Measurements from ENCODE around the gene BCAP31.
"Not testable (repeated sequence)": the region's sequence is repeated elsewhere in the genome, so short reads cannot be mapped to it uniquely, and the experiment has no call there.

BCAP31 gene

DNA sequence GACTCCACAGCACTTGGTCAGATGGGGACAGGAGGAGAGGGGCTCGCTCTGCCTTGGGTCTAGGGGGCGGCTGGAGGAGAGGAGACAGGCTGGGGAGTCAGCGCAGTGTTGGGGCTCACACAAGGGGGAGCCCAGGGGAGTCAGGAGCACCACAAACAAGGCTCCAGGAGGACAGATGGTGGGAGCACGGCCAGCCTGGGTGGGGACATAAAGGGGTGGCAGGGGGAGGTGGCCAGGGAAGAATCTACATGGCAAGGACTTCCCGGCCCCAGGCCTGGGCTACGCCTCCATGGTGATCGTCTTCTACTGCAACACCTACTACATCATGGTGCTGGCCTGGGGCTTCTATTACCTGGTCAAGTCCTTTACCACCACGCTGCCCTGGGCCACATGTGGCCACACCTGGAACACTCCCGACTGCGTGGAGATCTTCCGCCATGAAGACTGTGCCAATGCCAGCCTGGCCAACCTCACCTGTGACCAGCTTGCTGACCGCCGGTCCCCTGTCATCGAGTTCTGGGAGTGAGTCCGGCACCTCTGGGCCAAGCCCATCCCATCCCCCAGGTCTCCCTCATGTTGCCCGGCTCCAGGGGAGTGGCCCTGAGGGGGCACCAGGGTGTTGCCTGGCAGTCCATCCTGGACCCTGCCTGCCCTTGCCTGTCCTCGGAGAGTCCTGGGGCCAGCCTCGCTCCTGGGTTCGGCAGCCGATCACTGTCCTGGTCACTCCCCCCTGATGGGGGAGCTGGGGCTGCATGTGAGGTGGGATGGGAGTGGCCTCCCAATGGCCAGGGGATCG lies 33.0 kb downstream of the BCAP31 start:
- H3K27me3 ChIP-seq (ENCODE audit: control insufficient read depth, insufficient read depth, low read length); H3K4me3 ChIP-seq (ENCODE audit: low read depth, low read length); H3K27ac ChIP-seq (ENCODE audit: low read depth, low read length); H3K4me1 ChIP-seq (ENCODE audit: control insufficient read depth, insufficient read depth, low read length); H3K9ac ChIP-seq (ENCODE audit: low read depth, low read length): not testable (repeated sequence)
- H3K9me3 ChIP-seq (ENCODE audit: control insufficient read depth, insufficient read depth, low read length): peaks cover 14% of the 10 kb centered on the region; the same call in 1 of the 2 replicates
- peaks cover 31% of the 10 kb centered on the region for H3K36me3 ChIP-seq (ENCODE audit: control insufficient read depth, insufficient read depth, low read length)

DNA sequence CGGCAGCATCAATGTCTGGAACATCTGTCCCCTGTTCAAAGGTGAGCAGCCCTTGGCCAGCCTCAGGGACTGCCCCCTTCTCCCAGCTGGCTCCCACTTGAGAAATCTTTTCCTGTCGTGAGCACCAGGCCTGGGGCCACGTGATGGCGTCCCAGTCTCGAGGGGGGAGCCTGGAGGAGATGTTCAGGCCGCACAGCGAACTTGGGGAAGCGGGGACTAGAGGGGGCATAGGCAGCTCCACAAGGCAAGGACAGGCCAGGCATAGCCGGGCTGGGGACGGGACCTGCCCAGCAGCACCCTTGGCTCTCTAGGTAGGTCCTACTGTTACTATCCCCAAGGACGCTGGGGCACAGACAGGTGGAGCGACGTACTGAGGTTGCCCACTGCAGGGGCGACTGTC lies 33.7 kb downstream of the BCAP31 start:
- H3K27ac ChIP-seq (ENCODE audit: low read depth, low read length): no peak overlapping the region
- H3K9ac ChIP-seq (ENCODE audit: low read depth, low read length): no peak overlapping the region
- peaks cover 24% of the 10 kb centered on the region for H3K36me3 ChIP-seq (ENCODE audit: control insufficient read depth, insufficient read depth, low read length)
- 0 out of 2 replicates have a peak overlapping the region, but pooled peaks have one; percentile 55 for H3K4me3 ChIP-seq (ENCODE audit: low read depth, low read length)
- peaks cover 9% of the 10 kb centered on the region; the same call in 1 of the 2 replicates for H3K4me1 ChIP-seq (ENCODE audit: control insufficient read depth, insufficient read depth, low read length)
- no peaks in the 10 kb centered on the region for H3K27me3 ChIP-seq (ENCODE audit: control insufficient read depth, insufficient read depth, low read length)
- H3K9me3 ChIP-seq (ENCODE audit: control insufficient read depth, insufficient read depth, low read length): peaks cover 14% of the 10 kb centered on the region; the same call in 1 of the 2 replicates

GRCh38 chrX:153689654-153690465 lies 34.3 kb downstream of the BCAP31 start:
- Histone ChIP-seq H3K27ac (ENCODE audit: low read depth, low read length) (no peak overlapping the region), H3K27me3 (ENCODE audit: control insufficient read depth, insufficient read depth, low read length) (no peaks in the 10 kb centered on the region), H3K9ac (ENCODE audit: low read depth, low read length) (no peak overlapping the region; the same call in 1 of the 2 replicates), H3K4me1 (ENCODE audit: control insufficient read depth, insufficient read depth, low read length) (peaks cover 12% of the 10 kb centered on the region; the same call in 1 of the 2 replicates), H3K36me3 (ENCODE audit: control insufficient read depth, insufficient read depth, low read length) (peaks cover 24% of the 10 kb centered on the region), H3K4me3 (ENCODE audit: low read depth, low read length) (peak overlapping the region; percentile 55; the same call in 1 of the 2 replicates), H3K9me3 (ENCODE audit: control insufficient read depth, insufficient read depth, low read length) (peaks cover 14% of the 10 kb centered on the region; the same call in 1 of the 2 replicates)

GRCh38 chrX:153688911-153689590 lies 35.1 kb downstream of the BCAP31 start:
- Histone ChIP-seq H3K27me3 (ENCODE audit: control insufficient read depth, insufficient read depth, low read length) (no peaks in the 10 kb centered on the region), H3K4me1 (ENCODE audit: control insufficient read depth, insufficient read depth, low read length) (peaks cover 12% of the 10 kb centered on the region; the same call in 1 of the 2 replicates), H3K27ac (ENCODE audit: low read depth, low read length) (no peak overlapping the region), H3K9me3 (ENCODE audit: control insufficient read depth, insufficient read depth, low read length) (peaks cover 17% of the 10 kb centered on the region), H3K36me3 (ENCODE audit: control insufficient read depth, insufficient read depth, low read length) (peaks cover 24% of the 10 kb centered on the region), H3K4me3 (ENCODE audit: low read depth, low read length) (peak overlapping the region; percentile 55; the same call in 1 of the 2 replicates), H3K9ac (ENCODE audit: low read depth, low read length) (no peak overlapping the region; the same call in 1 of the 2 replicates)

- Histone ChIP-seq H3K9me3 (ENCODE audit: control insufficient read depth, insufficient read depth, low read length) (peaks cover 22% of the 10 kb centered on the region), H3K9ac (ENCODE audit: low read depth, low read length) (no peak overlapping the region; the same call in 1 of the 2 replicates), H3K27me3 (ENCODE audit: control insufficient read depth, insufficient read depth, low read length) (no peaks in the 10 kb centered on the region), H3K4me3 (ENCODE audit: low read depth, low read length) (peak overlapping the region; percentile 55; the same call in 1 of the 2 replicates), H3K27ac (ENCODE audit: low read depth, low read length) (no peak overlapping the region), H3K4me1 (ENCODE audit: control insufficient read depth, insufficient read depth, low read length) (peaks cover 12% of the 10 kb centered on the region; the same call in 1 of the 2 replicates), H3K36me3 (ENCODE audit: control insufficient read depth, insufficient read depth, low read length) (peaks cover 24% of the 10 kb centered on the region; the same call in 1 of the 2 replicates)
Observed at GRCh38 chrX:153688506-153688905, 35.7 kb downstream of the BCAP31 start.

DNA sequence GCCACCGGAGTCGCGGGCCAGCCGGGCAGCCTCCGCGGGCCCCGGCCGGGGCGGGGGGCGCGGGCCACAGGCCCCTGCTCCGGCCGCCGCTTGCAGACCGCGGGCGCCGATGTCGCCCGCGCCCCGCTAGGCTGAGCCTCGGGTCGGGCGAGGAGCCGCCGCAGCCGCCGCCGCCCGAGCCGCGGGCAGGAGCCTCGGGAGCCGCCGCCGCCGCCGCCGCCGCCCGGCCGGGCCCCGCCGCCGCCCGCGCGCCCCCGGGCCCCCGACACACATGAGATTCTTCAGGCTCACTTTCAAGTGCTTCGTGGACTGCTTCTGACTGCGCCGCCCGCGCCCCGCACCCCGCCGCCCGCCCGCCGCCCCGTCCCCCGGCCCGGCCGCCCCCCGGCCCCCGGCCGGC lies 36.1 kb downstream of the BCAP31 start:
- Histone ChIP-seq H3K27me3 (ENCODE audit: control insufficient read depth, insufficient read depth, low read length) (no peaks in the 10 kb centered on the region), H3K4me1 (ENCODE audit: control insufficient read depth, insufficient read depth, low read length) (peaks cover 12% of the 10 kb centered on the region; the same call in 1 of the 2 replicates), H3K36me3 (ENCODE audit: control insufficient read depth, insufficient read depth, low read length) (peaks cover 21% of the 10 kb centered on the region; the same call in 1 of the 2 replicates), H3K9me3 (ENCODE audit: control insufficient read depth, insufficient read depth, low read length) (peaks cover 24% of the 10 kb centered on the region), H3K9ac (ENCODE audit: low read depth, low read length) (no peak overlapping the region), H3K4me3 (ENCODE audit: low read depth, low read length) (no peak overlapping the region), H3K27ac (ENCODE audit: low read depth, low read length) (no peak overlapping the region)

DNA sequence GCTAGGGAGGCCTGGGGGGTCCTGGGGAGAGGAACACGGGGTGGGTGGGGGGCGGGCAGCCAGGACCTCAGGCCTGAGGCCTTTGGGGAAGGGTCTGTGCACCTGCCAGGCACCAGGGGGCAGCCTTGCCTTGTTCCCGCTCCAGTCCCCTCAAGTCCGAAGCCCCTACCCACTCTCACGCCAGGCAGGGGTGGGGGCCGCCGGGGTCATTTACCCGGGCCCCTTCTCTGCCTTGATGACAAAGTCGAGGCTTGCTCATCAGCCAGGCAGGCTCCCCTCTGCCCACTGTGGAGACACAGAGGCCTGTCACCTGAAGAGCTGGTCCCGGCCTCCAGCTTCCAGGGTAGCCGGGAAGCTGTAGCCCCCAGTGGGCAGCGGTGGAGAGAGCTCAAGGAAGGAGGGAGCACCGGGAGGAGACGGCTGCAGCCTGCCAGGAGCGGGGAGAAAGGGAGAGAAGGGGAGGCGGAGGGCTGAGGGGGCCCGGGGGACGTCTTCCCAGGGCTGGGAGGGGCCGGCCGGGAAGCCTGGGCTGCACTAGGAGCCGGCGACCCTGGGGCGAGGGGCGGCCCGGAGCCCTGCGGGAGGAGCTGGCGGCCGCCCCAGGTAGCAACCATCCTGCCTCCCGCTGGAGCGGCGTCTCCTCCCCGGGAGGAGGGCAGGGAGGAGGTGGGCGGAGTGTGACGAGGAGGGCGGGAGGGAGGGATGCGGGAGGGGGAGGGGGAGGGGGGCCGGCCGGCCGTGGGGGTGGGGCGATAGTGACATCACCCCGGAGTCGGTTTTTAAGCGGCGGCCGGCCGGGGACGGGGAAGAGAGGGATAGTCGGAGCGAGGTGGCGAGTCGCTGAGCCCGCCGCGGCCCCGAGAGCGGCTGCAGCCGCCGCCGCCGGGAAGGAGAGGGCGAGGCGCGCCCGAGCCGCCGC lies 36.8 kb downstream of the BCAP31 start, which contains the start of gene SLC6A8:
Gene SLC6A8, plus strand, starts transcription at position 806 of the 919 bp plus-strand sequence. CDS start 649 bp downstream, outside the sequence.
- H3K27ac ChIP-seq (ENCODE audit: low read depth, low read length): peak within 1 kb of the TSS; percentile 76
- H3K4me3 ChIP-seq (ENCODE audit: low read depth, low read length): peak within 1 kb of the TSS; percentile 55; the same call in 1 of the 2 replicates
- H3K36me3 ChIP-seq (ENCODE audit: control insufficient read depth, insufficient read depth, low read length): peaks cover 15% of the 10 kb centered on the region; the same call in 1 of the 2 replicates
- H3K4me1 ChIP-seq (ENCODE audit: control insufficient read depth, insufficient read depth, low read length): peaks cover 12% of the 10 kb centered on the region; the same call in 1 of the 2 replicates
- no peak within 1 kb of the TSS; the same call in 1 of the 2 replicates for H3K9ac ChIP-seq (ENCODE audit: low read depth, low read length)
- H3K9me3 ChIP-seq (ENCODE audit: control insufficient read depth, insufficient read depth, low read length): peaks cover 24% of the 10 kb centered on the region
- H3K27me3 ChIP-seq (ENCODE audit: control insufficient read depth, insufficient read depth, low read length): no peaks in the 10 kb centered on the region

- Histone ChIP-seq H3K36me3 (ENCODE audit: control insufficient read depth, insufficient read depth, low read length) (peaks cover 14% of the 10 kb centered on the region; the same call in 1 of the 2 replicates), H3K9me3 (ENCODE audit: control insufficient read depth, insufficient read depth, low read length) (peaks cover 19% of the 10 kb centered on the region), H3K9ac (ENCODE audit: low read depth, low read length) (no peak overlapping the region), H3K4me1 (ENCODE audit: control insufficient read depth, insufficient read depth, low read length) (peaks cover 12% of the 10 kb centered on the region; the same call in 1 of the 2 replicates), H3K27ac (ENCODE audit: low read depth, low read length) (peak overlapping the region; percentile 76), H3K27me3 (ENCODE audit: control insufficient read depth, insufficient read depth, low read length) (no peaks in the 10 kb centered on the region), H3K4me3 (ENCODE audit: low read depth, low read length) (no peak overlapping the region)
Observed at GRCh38 chrX:153686711-153687110, 37.5 kb downstream of the BCAP31 start.

- H3K9me3 ChIP-seq (ENCODE audit: control insufficient read depth, insufficient read depth, low read length): peaks cover 23% of the 10 kb centered on the region
- H3K36me3 ChIP-seq (ENCODE audit: control insufficient read depth, insufficient read depth, low read length): peaks cover 8% of the 10 kb centered on the region; the same call in 1 of the 2 replicates
- H3K27ac ChIP-seq (ENCODE audit: low read depth, low read length): peak overlapping the region; percentile 90
- peak overlapping the region; percentile 17 for H3K4me3 ChIP-seq (ENCODE audit: low read depth, low read length)
- peaks cover 12% of the 10 kb centered on the region; the same call in 1 of the 2 replicates for H3K4me1 ChIP-seq (ENCODE audit: control insufficient read depth, insufficient read depth, low read length)
- no peak overlapping the region for H3K9ac ChIP-seq (ENCODE audit: low read depth, low read length)
- no peaks in the 10 kb centered on the region for H3K27me3 ChIP-seq (ENCODE audit: control insufficient read depth, insufficient read depth, low read length)
Observed at GRCh38 chrX:153685751-153686696, 38.2 kb downstream of the BCAP31 start.

Measured in HUES48 (cell line).